GM19438 (cell line): Measurements from ENCODE around the gene MAN1A1.
"Not testable (repeated sequence)": the region's sequence is repeated elsewhere in the genome, so short reads cannot be mapped to it uniquely, and the experiment has no call there.

Source experiments
- ATAC-seq: cut with Tn5 transposase; IDR thresholded peaks from one replicate; pipeline ENCODE4 v1.9.1; 2021; ENCODE audit warnings: low read depth; ENCODE audit not compliant: unreplicated experiment

MAN1A1 gene

GRCh38 chr6:119308991-119309657, 40.4 kb downstream of the MAN1A1 start:
- no peak for ATAC-seq

- ATAC-seq: no peak
These were observed 41.5 kb downstream of the MAN1A1 start for GRCh38 chr6:119308048-119308570.

GRCh38 chr6:119307056-119307455, 42.5 kb downstream of the MAN1A1 start:
- no peak for ATAC-seq

DNA sequence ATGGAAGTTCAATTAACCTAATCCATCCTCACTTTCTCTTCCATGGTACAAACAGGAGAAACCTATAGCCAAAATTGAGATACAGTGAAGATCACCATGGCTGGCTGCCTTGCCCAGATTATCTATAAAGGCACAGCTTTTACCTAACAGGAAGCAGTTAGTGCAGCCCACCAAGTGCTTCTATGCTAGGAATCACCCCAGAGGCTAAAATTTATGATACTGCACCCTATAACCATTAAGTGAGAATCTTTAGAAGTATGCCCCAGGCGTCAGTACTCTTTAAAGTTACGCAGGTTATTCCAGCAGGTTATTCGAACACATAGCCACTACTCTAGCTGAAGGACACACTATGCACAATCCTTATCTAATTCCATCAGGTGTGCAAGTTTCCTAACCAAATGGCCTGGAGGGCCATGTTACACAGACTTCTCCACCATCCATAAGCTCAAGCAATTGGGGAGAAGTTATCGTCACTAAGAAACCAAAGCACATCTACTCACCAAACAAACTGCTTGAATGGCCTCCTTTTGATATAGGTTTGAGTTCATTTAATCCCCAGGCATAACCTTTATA, 43.1 kb downstream of the MAN1A1 start:
- no peak for ATAC-seq

- no peak for ATAC-seq
These were observed 46.2 kb downstream of the MAN1A1 start for GRCh38 chr6:119303164-119303887.

GRCh38 chr6:119301429-119301828, 48.1 kb downstream of the MAN1A1 start:
- ATAC-seq: no peak

DNA sequence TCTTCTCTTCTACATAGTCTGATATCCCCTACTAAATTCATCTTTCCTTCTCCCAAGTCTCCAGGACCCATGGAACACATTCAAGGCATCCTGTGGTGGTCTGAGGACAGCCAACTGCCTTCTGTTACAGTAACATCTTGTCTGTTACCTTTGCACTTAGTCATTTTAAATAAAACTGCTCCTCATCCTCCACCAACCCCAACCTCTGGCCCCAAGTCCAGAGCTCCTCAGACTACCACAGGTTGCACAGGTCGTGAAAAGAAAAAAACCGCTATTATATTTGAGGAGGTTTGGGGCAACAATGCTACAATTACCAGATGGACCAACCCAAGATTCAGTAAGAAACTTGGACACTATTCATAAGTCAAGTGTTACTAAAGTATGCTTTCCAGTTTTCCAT, 49.9 kb downstream of the MAN1A1 start:
- ATAC-seq: no peak

DNA sequence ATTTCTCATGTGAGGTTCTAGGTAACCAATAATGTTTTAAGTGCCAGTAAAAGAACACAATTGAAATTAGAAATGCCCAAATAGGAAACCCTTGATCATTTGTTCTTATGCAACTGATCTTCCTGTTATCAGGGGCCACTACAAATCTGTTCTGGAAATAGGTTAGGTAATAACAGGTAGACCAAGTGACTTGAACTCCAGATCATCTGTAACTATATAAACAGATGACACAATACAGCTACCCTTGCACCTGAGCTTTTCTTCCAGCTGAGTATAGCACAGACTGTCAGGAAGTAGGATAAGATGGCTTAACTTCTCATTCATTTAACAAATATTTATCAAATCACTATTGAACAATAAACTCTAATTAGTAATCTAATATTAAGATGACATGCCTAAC, 52.5 kb downstream of the MAN1A1 start:
- no peak for ATAC-seq

GRCh38 chr6:119296036-119297035, 53.2 kb downstream of the MAN1A1 start:
- ATAC-seq: no peak

DNA sequence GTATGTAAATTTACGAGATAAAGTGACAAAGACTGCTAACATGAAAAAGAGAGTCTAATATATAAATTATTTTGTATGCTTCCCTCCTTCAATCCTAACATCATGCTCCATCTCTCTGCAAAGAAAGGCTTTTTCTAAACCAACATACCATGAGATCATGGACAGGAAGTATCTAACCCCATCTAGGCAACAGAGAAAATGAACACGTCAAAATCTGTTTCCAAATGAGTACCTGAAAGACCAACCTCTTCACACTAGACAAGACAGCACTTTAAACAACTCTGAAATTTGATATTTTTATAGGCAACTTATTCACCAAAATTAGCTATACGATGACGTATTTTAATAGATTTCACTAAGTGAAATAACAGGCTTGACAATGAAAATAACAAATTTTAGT, 54.6 kb downstream of the MAN1A1 start:
- no peak for ATAC-seq

DNA sequence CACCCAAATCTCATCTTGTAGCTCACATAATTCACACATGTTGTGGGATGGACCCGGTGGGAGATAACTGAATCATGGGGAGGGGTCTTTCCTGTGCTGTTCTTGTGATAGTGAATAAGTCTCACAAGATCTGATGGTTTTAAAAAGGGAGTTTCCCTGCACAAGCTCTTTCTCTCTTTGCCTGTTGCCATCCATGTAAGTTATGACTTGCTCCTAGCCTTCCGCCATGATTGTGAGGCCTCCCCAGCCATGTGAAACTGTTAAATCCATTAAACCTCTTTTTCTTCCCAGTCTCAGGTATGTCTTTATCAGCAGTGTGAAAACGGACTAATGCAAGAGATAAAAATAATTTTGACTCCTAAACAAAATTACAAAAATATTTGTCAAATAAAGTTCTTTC, 58.5 kb downstream of the MAN1A1 start:
- not testable (repeated sequence) for ATAC-seq

DNA sequence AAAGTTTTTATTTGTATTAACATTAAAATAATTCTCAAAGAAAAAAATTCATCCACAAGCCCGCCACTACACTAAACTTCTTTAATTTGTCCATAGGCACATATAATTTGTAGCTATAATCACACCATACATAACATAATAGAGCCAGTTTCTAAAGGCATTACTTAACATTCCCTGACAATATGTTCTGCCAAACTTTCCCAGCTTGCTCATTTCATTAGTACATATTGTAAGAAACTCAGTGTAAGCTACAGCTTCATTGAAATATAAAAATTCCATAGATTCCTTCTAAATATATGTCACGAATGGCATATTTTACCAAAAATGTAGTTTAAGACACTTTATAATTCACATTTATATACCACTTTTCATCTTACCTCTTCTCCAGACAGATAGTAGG, 59.3 kb downstream of the MAN1A1 start:
- no peak for ATAC-seq

DNA sequence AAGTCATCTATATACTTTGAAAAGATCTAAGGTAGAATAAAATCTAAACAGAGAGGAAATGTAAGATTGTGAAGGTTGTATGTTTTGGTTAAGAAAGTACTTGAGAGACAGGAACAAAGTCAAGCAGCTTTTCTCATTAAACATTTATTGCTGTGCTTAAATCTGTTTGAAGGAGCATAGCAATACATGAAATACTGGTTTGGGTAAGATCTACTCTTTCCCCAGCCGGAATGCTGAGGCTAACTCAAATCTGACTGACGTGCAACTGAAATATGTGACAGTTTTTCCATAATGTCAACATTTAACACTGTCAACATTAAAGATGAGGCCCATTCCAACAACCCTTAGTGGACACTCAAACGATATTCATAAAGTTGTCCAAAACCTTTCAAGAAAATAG, 59.9 kb downstream of the MAN1A1 start:
- no peak for ATAC-seq

DNA sequence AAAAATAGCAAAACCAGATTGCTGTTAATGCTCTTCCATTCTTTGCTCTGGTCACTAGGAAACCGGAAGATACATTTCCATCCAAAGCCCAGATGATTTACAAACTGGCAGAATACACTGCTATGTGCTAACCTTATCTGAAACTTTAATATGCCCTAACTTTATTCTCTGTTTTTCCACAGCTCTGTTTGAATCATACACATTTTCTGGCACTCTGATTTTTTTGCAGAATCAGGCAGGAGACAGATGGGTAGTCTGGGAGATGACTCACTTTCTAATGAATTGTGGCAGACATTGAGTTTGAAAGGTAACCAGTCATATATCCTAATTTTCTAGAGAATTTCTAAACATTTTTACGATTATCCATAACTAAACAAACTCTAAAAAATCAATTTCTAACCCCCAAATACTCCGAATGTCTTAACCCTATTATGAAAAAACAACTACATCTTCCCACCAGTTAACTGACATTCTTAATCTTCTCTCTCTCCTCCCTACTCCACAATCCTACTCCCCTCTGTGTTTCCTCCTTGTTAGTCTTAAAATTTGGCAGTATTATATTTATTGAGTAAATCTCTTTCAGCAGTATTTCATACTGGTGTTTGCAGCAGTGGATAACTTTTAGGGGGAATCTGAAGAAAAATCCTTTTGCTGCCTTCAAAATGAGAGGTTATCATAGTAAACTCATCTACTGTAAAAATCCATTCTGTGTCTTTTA, 63.5 kb downstream of the MAN1A1 start:
- no peak for ATAC-seq

- ATAC-seq: no peak
These were observed 64.6 kb downstream of the MAN1A1 start for GRCh38 chr6:119284861-119285521.

DNA sequence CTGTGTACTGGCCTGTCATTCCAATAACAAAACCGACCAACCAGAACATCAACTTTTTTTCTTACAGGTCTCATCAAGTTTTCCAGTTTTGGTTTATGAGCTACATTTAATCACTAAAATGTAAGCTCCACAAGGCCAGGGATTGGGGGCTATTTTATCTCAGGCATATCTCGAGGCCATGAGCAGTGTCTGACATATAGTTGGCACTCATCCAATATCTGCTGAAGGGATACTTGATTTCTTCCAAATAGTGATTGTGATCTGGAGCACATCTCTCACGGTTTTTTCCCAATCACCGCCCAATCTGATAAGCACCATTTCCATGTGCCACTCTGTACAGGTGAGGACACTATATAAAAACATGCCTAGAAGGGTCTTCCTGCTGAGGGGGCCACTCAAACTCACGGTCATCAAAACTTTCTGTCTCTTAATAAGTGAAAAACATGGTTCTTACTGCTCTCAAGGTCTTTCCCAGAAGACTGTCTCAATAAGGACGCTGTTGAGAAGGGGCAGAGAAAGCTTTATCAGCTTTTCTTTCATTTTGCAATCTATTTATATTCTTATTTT, 65.5 kb downstream of the MAN1A1 start:
- ATAC-seq: no peak

DNA sequence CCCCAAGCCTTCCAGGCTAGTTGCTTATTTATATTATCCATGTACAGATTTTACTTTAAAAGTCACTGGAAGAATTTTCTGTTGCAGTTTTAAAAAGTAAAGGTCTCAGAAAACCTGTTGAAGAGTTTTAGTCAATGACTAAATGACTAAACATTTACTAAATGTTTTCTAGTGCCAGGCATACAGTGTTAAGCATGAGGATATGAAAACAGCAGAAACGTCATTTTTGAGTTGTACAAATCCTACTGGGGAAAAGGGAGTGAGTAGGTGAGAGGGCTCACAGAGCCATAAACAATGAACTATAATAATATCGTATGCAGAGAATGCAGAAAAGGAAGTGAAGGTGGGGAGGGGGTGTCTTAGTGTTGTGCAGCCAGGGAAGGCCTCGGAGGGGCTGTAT, 66.3 kb downstream of the MAN1A1 start:
- no peak for ATAC-seq

DNA sequence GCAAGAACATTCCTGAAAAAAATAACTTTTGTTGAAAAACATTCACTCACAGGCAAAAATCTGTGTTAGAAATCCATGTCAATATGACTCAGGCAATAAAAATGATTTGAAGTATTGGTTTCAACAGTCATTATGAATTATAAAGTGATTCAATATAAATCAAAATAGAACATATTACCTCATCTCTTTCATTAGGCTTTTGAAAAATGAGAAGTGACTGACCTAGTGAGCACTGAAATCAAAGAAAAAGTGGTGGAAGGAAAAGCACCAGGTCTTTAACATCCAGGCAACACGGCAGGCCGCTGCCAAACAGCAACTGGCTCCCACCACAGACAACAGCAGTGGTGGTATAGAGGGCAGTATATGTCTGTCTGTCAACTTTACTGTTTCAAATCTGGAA, 68.9 kb downstream of the MAN1A1 start:
- no peak for ATAC-seq

GRCh38 chr6:119280080-119280479, 69.5 kb downstream of the MAN1A1 start:
- ATAC-seq: no peak
